WTC11 (cell line): Measurements from ENCODE around the gene MTA3. TPM values are rescaled to one million over a fixed set of nuclear protein-coding genes. Genes with fewer than 3 reads are reported as not detected.

Experiments
- ATAC-seq: fragments of 200-7000 bp; cut with Tn5 transposase; 2 replicates; pipeline ENCODE4 v1.10.0; 2021; ENCODE audit warnings: mild to moderate bottlenecking, moderate library complexity
- CTCF ChIA-PET: fragments of 300-600 bp; sonication (Branson Sonifier 250); formaldehyde crosslinking; loops from one replicate; lab custom pipeline; 2021; ENCODE audit warnings: antibody characterized with exemption; lab: Charles Lee
- POLR2A ChIA-PET: fragments of 350-600 bp; sonication (Branson Sonifier 250); formaldehyde crosslinking; loops from one replicate; lab custom pipeline; 2021; ENCODE audit warnings: antibody characterized with exemption; lab: Charles Lee
- DNase-seq: peaks from one replicate; pipeline ENCODE4 v3.0.0; 2021; ENCODE audit warnings: low spot score
- H3K27ac Mint-ChIP-seq: 2 replicates; pipeline ENCODE4 v1.8.0; 2021; ENCODE audit warnings: mixed read lengths
- H3K27me3 Mint-ChIP-seq: 2 replicates; pipeline ENCODE4 v1.8.0; 2021; ENCODE audit warnings: low read depth, mild to moderate bottlenecking, moderate library complexity, mixed read lengths
- H3K36me3 Mint-ChIP-seq: 2 replicates; pipeline ENCODE4 v1.8.0; 2021; ENCODE audit warnings: mixed read lengths
- H3K4me1 Mint-ChIP-seq: 2 replicates; pipeline ENCODE4 v1.8.0; 2022; ENCODE audit warnings: mixed read lengths
- H3K4me3 Mint-ChIP-seq: 2 replicates; pipeline ENCODE4 v1.8.0; 2021; ENCODE audit warnings: mild to moderate bottlenecking, moderate library complexity, mixed read lengths
- H3K9me3 Mint-ChIP-seq: 2 replicates; pipeline ENCODE4 v1.8.0; 2021; ENCODE audit warnings: mixed read lengths
- CTCF ChIP-seq: fragments of 200-600 bp; IDR thresholded peaks from 2 replicates; pipeline ENCODE4 v1.8.0; 2022; ENCODE audit warnings: antibody characterized with exemption
- E2F5 ChIP-seq: sonication (generic); formaldehyde crosslinking; IDR thresholded peaks from 2 replicates; pipeline ENCODE4 v1.8.1; 2022; ENCODE audit warnings: mild to moderate bottlenecking, moderate library complexity, missing genetic modification reagents
- EMX1 ChIP-seq: fragments of 250-450 bp; sonication (Bioruptor Pico); IDR thresholded peaks from 2 replicates; pipeline ENCODE4 v1.8.0; 2021; ENCODE audit warnings: mild to moderate bottlenecking
- FOXP1 ChIP-seq: sonication (generic); formaldehyde crosslinking; IDR thresholded peaks from 2 replicates; pipeline ENCODE4 v1.8.0; 2022; ENCODE audit warnings: missing genetic modification reagents, mild to moderate bottlenecking, moderate library complexity, borderline replicate concordance
- GRHL2 ChIP-seq: fragments of 250-450 bp; sonication (Bioruptor Pico); IDR thresholded peaks from 2 replicates; pipeline ENCODE4 v1.8.0; 2022; ENCODE audit warnings: mild to moderate bottlenecking, moderate library complexity; ENCODE audit not compliant: insufficient replicate concordance, severe bottlenecking
- GTF2I ChIP-seq: fragments of 250-450 bp; sonication (Bioruptor Pico); conservative IDR thresholded peaks from 2 replicates; pipeline ENCODE4 v1.4.0; 2021; ENCODE audit warnings: mild to moderate bottlenecking
- HMGA2 ChIP-seq: fragments of 250-450 bp; sonication (Bioruptor Pico); IDR thresholded peaks from 2 replicates; pipeline ENCODE4 v1.4.0; 2021; ENCODE audit warnings: mild to moderate bottlenecking, moderate library complexity
- IRF1 ChIP-seq: sonication (generic); formaldehyde crosslinking; IDR thresholded peaks from 2 replicates; pipeline ENCODE4 v1.8.0; 2023; ENCODE audit warnings: missing genetic modification reagents
- IRF2 ChIP-seq: sonication (generic); formaldehyde crosslinking; IDR thresholded peaks from 2 replicates; pipeline ENCODE4 v1.8.0; 2022; ENCODE audit warnings: low read depth, missing genetic modification reagents, borderline replicate concordance
- MYBL2 ChIP-seq: sonication (generic); formaldehyde crosslinking; IDR thresholded peaks from 2 replicates; pipeline ENCODE4 v1.8.1; 2023; ENCODE audit warnings: mild to moderate bottlenecking, moderate library complexity, missing genetic modification reagents
- NFE2L1 ChIP-seq: sonication (generic); formaldehyde crosslinking; IDR thresholded peaks from 2 replicates; pipeline ENCODE4 v1.8.1; 2023; ENCODE audit warnings: missing genetic modification reagents
- NR1H2 ChIP-seq: sonication (generic); formaldehyde crosslinking; IDR thresholded peaks from 2 replicates; pipeline ENCODE4 v1.9.0; 2021; ENCODE audit warnings: mild to moderate bottlenecking, moderate library complexity, missing genetic modification reagents
- RORB ChIP-seq: fragments of 250-450 bp; sonication (Bioruptor Pico); IDR thresholded peaks from 2 replicates; pipeline ENCODE4 v1.9.0; 2021; ENCODE audit warnings: mild to moderate bottlenecking
- SMAD3 ChIP-seq: sonication (generic); formaldehyde crosslinking; IDR thresholded peaks from 2 replicates; pipeline ENCODE4 v1.8.0; 2022; ENCODE audit warnings: missing genetic modification reagents, mild to moderate bottlenecking, borderline replicate concordance
- ZNF121 ChIP-seq: sonication (generic); formaldehyde crosslinking; IDR thresholded peaks from 2 replicates; pipeline ENCODE4 v1.8.0; 2023; ENCODE audit warnings: missing genetic modification reagents
- ZNF138 ChIP-seq: sonication (generic); formaldehyde crosslinking; conservative IDR thresholded peaks from 2 replicates; pipeline ENCODE4 v1.8.1; 2022; ENCODE audit warnings: mild to moderate bottlenecking, moderate library complexity, missing genetic modification reagents
- ZNF317 ChIP-seq: sonication (generic); formaldehyde crosslinking; IDR thresholded peaks from 2 replicates; pipeline ENCODE4 v1.8.1; 2023; ENCODE audit warnings: low read depth, mild to moderate bottlenecking, moderate library complexity, missing genetic modification reagents, borderline replicate concordance
- ZNF396 ChIP-seq: fragments of 250-450 bp; sonication (Bioruptor Pico); IDR thresholded peaks from 2 replicates; pipeline ENCODE4 v1.8.0; 2021; ENCODE audit warnings: mild to moderate bottlenecking, moderate library complexity, borderline replicate concordance
- total RNA-seq: library from RNA; stranded (reverse); gene quantifications from 3 replicates; pipeline ENCODE4 v1.2.3, GENCODE V29; 2021

The MTA3 gene
- total RNA-seq, 1 experiment from 2014 or later = 153 TPM

- H3K36me3 Mint-ChIP-seq = peaks cover 63% of the 10 kb centered on the region
- H3K9me3 Mint-ChIP-seq = 0 out of 2 replicates have a peak, but pooled peaks cover 6% of the 10 kb centered on the region
Observed at GRCh38 chr2:42607101-42607637, 38.7 kb downstream of the MTA3 start.

GRCh38 chr2:42613281-42614064 lies 45.0 kb downstream of the MTA3 start:
- CTCF ChIA-PET = no interaction called here
- ATAC-seq = no peak
- no peak for TF ChIP-seq GTF2I (CRISPR knock-in tag)
- TF ChIP-seq NR1H2 (CRISPR knock-in tag) = no peak
- TF ChIP-seq IRF1 = no peak
- TF ChIP-seq ZNF138 = no peak
- no peak for TF ChIP-seq NFE2L1
- TF ChIP-seq ZNF396 = no peak
- no peak for TF ChIP-seq FOXP1 (CRISPR knock-in tag)
- no peak for TF ChIP-seq ZNF317 (CRISPR knock-in tag)
- no peak for TF ChIP-seq RORB (CRISPR knock-in tag)
- TF ChIP-seq HMGA2 (CRISPR knock-in tag) = no peak
- TF ChIP-seq GRHL2 (CRISPR knock-in tag) = no peak
- no peak for TF ChIP-seq CTCF
- TF ChIP-seq E2F5 (CRISPR knock-in tag) = no peak
- TF ChIP-seq IRF2 (CRISPR knock-in tag) = no peak
- TF ChIP-seq MYBL2 = no peak
- TF ChIP-seq EMX1 (CRISPR knock-in tag) = no peak
- TF ChIP-seq SMAD3 = no peak
- no peak for DNase-seq
- H3K9me3 Mint-ChIP-seq = no peaks in the 10 kb centered on the region
- no peaks in the 10 kb centered on the region for H3K4me1 Mint-ChIP-seq
- no peak overlapping the region for H3K4me3 Mint-ChIP-seq
- POLR2A ChIA-PET = interaction anchor here (0.6 kb wide), 1 partner anchor 36 kb away, joined by 3 read pairs; no protein-coding TSS in a partner anchor
- H3K36me3 Mint-ChIP-seq = peaks cover 52% of the 10 kb centered on the region
- H3K27ac Mint-ChIP-seq = peak overlapping the region; percentile 55; the same call in 1 of the 2 replicates
- H3K27me3 Mint-ChIP-seq = no peaks in the 10 kb centered on the region

More at GRCh38 chr2:42607101-42607637, 38.7 kb downstream of the MTA3 start:
- Mint-ChIP-seq H3K27ac (no peak overlapping the region), H3K27me3 (no peaks in the 10 kb centered on the region), H3K4me1 (peaks cover 4% of the 10 kb centered on the region), H3K4me3 (no peak overlapping the region)
- POLR2A ChIA-PET = no interaction called here
- TF ChIP-seq CTCF (no peak), ZNF121 (peak; percentile 84)
- CTCF ChIA-PET = no interaction called here
- no peak for DNase-seq
- ATAC-seq = no peak
